Stimulated activated CD4-positive, alpha-beta T cell treated with anti-CD3 and anti-CD28 coated beads, Interleukin-4, amount 100 ng/mL, for 48 hours (primary cell): Measurements from ENCODE around the gene CACNA1B.

Source experiments
- DNase-seq, 2 donors: peaks; one replicate each; pipeline ENCODE4 v3.0.0-alpha.2; 2020; ENCODE audit warnings: low read depth in 2 of 2

CACNA1B gene

GRCh38 chr9:137965177-137965795, 87.7 kb downstream of the CACNA1B start:
- DNase-seq: no peak

DNA sequence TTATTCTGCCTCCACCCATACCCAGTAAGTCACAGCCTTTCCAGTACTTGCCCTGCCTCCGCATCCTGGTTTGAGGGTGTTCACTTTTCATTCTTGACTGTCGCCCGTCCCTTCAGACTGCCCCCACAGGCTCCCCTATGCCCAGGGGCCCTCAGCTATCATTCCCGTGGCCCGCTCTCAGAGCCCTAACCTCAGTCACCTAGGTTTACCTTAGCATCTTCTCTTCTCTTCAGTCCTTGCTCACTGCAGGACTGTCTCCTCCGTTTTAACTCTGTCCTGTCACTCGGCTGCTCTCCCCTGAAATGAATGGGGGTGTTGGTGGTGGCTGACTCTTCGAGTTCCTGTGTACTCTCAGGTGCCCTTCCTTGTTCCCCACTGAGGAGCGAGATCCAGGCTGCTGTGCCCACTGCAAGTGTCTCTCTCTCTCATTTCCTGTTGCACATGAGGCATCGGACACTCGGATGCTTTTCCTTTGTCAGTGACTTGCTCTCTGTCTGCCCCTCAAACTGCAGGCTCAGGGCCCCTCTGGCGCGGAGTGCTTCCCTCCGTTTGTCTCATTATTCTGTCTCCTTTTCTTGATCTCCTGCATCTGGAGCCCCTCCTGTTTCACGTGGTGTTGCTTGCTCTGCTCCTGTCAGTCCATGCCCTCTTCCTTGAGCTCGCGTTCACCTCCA, 89.8 kb downstream of the CACNA1B start:
- DNase-seq: no peak

- DNase-seq: no peak
Observed at GRCh38 chr9:137968235-137968634, 90.7 kb downstream of the CACNA1B start.

DNA sequence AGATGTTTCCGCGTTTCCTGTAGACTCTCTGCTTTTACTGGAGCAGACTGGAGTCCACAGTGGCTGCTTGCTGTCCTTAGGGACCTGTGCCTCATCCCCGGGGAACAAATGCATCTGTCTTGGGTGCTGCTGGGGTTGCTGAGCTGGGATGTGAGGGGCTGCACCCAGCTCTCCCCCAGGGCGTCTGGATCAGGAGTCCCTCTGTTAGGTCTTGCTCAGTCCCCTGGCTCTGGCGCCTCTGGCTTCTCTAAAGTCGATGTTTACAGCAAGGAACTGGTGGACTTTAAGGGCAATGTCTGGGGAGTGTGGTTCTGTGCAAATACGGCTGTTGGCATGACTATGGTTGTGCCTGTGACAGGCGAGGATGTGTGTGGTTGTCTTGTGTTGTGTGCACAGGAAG, 91.4 kb downstream of the CACNA1B start:
- DNase-seq: no peak

DNA sequence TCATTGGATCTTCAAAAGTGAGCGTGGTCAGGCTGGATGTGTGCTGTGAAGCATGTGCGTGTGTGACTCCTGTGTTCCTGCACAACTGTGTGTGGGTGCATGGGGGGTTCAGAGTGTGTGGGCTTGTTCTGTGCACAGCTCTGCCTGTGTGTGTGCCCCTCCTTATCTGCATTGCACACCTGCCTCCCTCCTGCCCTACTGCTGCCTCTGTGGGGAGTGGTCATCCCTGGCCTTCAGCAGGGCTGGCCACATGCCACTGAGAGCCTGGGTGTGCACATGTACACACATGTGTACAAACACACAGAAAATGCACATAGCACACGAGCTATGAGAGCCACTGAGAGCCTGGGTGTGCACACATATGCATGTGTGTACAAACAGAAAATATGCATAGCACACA, 92.1 kb downstream of the CACNA1B start:
- no peak for DNase-seq

- DNase-seq: no peak
Observed at GRCh38 chr9:137970098-137970497, 92.5 kb downstream of the CACNA1B start.

- no peak for DNase-seq
Observed at GRCh38 chr9:137970686-137971476, 93.3 kb downstream of the CACNA1B start.

GRCh38 chr9:137971477-137972138, 94.0 kb downstream of the CACNA1B start:
- DNase-seq: no peak

GRCh38 chr9:137972355-137972987, 94.9 kb downstream of the CACNA1B start:
- no peak for DNase-seq

- no peak for DNase-seq
Observed at GRCh38 chr9:137972988-137973470, 95.4 kb downstream of the CACNA1B start.

DNA sequence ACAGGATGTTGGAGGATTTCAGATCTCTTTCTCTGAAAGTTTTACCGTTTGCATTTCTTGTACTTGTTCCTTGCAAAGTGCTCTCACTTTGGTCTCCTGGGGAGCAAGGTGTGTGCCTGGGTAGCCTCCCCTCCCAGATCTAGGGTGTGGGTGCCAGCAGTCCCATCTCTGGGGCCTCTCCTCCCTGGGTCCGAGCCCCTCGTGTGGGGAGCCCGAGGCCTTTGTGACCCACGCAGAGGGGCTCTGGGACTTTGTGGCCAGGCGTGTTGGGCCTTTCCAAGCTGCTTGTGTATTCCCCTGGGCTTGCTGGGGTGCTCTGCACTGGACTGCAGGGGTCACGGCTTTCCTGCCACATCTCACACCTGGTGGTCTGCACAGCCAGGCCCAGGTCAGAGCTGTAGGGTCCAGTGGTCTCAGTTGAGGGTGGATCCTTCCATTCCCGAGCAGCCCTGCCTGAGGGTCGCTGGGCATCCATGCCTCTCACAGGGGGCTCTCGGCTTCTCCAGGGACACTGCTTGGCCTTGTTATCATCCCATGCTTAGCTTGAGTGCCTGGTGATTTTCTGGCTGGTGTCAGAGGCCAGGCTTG, 96.3 kb downstream of the CACNA1B start:
- no peak for DNase-seq

DNA sequence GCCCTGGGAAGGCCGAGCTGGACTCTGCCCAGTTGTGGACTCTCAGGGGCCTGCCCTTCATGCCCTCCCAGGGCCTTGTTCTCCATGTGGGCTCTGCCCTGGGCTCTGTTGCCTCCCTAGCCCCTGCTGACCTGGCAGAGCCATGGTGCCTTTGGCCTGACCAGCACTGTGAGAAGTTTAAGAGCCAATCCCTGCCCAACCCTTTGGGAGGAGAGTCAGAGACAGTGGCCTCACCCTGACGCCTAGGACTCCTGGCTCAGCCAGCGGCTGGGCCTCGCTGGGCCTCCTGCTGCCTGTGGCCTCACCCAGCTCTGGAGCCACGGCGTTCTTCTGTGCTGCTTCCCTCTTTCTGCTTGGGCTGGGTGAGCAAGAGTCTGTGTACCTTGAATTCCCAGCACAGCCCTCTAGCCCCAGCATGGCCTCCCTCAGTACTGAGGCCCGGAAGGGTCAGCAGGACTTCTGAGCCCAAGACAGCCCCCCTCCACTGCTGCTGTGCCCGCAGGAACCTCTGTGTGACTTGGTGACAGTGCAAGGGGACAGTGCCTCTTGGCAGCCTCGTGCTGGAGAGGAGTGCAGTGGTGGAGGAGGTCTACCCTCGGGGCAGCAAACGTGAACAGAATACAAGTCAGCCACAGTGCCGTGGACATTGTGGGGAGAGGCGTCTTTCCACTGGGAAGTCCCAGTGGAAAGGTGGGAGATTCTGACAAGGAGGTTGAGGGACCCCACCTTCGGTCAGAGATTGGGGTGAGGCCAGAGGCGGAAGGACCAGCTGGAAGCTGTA, 97.4 kb downstream of the CACNA1B start:
- no peak for DNase-seq

DNA sequence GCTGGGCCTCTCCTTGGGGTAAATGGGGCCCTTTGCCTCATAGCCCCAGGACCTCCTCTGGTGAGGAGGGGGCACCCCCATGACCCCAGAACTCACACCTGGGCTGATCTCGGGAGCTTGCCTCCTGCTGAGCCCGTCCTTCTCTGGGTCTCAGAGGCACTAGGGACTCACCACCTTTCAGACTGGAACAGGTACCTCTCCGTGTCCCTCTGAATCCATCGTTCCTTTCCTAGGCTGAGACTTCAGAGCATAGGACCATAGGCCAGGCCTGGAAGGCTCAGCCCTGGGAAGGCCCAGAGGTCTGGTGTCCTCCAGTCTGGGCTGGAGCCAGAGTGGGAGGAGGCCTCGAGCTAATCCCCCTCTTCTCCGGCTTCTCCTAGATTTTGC, 97.9 kb downstream of the CACNA1B start:
- DNase-seq: no peak

DNA sequence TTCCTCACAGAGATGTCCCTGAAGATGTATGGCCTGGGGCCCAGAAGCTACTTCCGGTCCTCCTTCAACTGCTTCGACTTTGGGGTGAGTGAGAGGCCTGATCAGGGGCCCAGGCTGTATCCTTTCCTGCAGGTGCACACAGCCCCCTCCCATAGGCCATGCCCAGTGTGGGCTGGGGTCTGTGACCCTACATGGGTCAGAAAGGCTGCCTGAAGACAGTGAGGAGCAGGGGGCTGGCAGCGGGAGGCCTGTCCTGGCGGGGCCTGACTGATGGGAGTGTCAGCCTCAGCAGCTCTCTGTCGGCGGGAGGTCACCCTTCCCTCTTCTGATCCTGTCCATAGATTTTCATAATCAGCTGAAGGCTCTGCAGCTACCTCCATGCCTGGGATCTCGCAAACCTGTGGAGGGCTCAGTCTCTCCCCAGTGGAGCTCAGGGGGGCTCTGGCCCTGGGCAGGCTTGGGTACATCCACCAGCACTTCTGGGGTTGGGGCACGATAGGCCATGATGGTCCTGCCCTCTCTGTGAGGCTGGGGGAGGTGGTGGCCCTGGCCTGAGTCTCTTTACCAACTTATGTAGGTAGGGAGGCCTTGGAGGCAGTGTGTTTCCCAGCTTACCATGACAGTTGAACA, 98.5 kb downstream of the CACNA1B start:
- DNase-seq: no peak

- DNase-seq: no peak
Observed at GRCh38 chr9:137977571-137978261, 100.1 kb downstream of the CACNA1B start.

DNA sequence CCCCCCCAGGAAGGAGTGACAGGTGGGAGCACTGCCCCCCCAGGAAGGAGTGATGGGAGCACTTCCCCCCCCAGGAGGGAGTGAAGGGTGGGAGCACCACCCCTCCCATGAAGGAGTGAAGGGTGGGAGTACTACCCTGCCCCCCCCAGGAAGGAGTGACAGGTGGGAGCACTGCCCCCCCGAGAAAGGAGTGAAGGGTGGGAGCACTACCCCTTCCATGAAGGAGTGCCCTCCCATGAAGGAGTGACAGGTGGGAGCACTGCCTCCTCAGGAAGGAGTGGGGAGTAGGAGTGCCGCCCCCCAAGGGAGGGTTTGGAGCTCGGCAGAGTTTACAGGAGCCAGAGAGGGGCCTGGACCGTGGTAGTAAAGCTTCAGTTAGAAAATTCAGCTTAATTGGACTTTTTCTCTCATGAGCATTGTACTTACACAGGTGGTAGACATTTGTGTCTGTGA, 100.7 kb downstream of the CACNA1B start:
- no peak for DNase-seq

DNA sequence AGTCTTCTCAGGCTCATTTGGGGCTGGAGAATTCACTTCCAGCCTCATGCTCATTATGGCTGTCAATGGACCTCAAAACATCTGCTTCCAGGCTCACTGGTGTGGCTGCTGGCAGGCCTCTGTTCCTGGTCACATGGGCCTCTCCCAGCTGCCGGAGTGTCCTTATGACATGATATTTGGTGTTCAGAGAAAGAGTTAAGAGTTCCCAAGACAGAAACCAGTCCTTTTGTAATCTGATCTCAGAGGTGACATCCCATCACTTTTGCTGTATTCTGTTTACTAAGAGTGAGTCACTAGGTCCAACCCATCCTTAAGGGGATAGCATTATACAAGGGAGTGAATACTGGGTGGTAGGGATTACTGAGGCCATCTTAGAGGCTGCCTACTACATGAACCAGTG, 104.6 kb downstream of the CACNA1B start:
- DNase-seq: no peak

DNA sequence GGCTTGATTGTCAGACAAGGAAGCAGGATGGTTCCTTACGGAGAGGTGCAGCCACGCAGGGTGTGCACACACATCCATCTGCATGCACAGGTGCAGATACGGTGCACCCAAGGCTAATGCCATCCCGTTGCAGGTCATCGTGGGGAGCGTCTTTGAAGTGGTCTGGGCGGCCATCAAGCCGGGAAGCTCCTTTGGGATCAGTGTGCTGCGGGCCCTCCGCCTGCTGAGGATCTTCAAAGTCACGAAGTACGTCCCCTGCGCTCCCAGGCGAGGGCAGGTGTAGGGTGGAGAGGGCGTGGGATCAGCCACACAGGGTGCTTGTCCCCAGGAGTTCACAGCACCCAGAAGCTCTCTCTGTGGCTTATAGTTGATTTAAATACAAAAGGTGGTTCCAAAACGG, 106.4 kb downstream of the CACNA1B start:
- DNase-seq: no peak

DNA sequence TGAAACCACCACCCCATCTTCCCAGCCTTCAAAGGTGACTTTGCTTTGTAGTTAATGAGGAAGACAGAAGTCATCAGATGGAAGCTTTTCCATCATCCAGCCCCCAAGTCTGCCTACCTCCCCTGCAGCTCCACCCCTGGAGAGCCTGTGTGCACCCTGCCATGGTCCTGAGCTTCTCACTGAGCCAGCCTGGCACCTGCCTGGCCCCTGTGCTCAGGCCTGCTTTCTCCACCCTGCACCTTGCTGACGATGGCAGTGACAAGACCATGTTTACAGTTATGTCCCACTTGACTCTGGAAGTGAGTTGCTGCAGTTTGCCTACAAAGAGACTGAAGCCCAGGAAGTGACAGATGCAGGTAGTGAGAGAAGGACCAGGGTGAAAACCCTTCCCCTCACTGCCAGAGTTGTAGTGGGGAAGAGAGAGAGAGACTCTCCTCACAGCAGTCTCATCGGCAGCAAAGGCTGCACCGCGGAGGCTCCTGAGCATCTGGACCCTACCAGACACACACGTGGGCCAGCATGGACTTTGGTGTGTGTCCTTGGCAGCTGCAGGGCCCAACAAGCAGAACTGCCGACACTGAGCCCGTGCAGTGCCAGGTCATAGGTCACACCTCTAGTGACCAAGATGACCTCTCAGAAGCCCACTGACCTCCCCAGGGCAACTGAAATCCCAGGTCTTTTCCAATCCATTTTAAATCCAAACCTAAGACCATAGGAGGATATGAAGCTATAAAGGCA, 107.1 kb downstream of the CACNA1B start:
- DNase-seq: no peak
